ENCODE measurements around the gene PCDH12.
A peak's percentile ranks its signal among the peaks of the same experiment; 100 is the strongest.

The PCDH12 gene

DNA sequence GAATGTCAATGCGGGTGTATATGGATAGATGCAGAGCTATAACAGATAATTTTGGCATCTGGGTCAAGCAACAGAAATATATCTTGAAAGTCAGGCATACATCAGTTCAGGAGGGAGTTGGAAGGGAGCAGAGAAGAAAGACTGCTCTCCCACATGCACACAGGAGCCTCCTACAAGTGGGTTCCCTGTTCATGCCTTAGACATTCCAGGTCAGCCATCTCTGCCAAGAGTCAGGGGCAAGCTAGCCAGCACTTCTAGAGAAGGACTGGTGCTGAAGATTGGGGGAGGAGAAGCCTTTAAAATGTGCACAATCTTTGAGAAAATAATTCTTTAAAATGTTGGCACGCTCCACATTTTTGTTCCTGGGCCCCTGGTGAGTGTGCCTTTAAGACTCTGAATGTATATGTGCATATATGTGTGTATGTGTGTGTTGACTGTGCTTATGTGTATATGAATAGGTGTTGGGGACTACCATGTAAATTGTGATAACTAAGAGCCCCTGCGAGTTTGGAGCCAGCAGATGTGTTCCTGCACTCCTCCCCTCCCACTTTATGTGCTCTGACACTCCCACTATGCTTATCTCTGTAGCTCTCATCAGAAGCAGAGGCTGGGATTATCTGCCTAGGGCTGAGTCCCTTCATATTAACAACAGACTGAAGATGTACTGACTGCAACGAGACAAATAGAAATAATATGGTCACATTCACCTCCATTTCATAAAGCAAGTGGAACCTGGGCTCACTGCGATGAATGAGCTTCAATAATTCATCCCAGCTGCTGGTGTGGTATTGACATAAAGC lies 55.8 kb downstream of the PCDH12 start:
- no peaks in the 10 kb centered on the region for H3K36me3 ChIP-seq (ENCODE audit: insufficient read depth, low read length)
- H3K9me2 ChIP-seq (replicated peaks; ENCODE audit: low read depth, low read length) = no peaks in the 10 kb centered on the region
- no peak overlapping the region for H3K4me3 ChIP-seq (ENCODE audit: low read length, poor library complexity, severe bottlenecking)
- no peak overlapping the region for H2AFZ ChIP-seq (ENCODE audit: low read length)
- H3F3A ChIP-seq (ENCODE audit: low read depth) = no peaks in the 10 kb centered on the region
- H3K4me2 ChIP-seq (ENCODE audit: low read depth, low read length, poor library complexity, severe bottlenecking) = no peak overlapping the region
- H3K4me1 ChIP-seq (ENCODE audit: insufficient read depth, low read length, poor library complexity, severe bottlenecking) = no peaks in the 10 kb centered on the region
- TF ChIP-seq EZH2phosphoT487 (IDR thresholded peaks at IDR 0.05; ENCODE audit: borderline replicate concordance) = no peak
- TF ChIP-seq, protein P1, sequence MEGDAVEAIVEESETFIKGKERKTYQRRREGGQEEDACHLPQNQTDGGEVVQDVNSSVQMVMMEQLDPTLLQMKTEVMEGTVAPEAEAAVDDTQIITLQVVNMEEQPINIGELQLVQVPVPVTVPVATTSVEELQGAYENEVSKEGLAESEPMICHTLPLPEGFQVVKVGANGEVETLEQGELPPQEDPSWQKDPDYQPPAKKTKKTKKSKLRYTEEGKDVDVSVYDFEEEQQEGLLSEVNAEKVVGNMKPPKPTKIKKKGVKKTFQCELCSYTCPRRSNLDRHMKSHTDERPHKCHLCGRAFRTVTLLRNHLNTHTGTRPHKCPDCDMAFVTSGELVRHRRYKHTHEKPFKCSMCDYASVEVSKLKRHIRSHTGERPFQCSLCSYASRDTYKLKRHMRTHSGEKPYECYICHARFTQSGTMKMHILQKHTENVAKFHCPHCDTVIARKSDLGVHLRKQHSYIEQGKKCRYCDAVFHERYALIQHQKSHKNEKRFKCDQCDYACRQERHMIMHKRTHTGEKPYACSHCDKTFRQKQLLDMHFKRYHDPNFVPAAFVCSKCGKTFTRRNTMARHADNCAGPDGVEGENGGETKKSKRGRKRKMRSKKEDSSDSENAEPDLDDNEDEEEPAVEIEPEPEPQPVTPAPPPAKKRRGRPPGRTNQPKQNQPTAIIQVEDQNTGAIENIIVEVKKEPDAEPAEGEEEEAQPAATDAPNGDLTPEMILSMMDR (conservative IDR thresholded peaks at IDR 0.05; ENCODE audit: low read length) = no peak
- no peaks in the 10 kb centered on the region for H3K9me3 ChIP-seq (ENCODE audit: insufficient read depth, low read depth, low read length)
- no peaks in the 10 kb centered on the region for H3K27me3 ChIP-seq (ENCODE audit: insufficient read depth, low read length, poor library complexity, severe bottlenecking)
- no peaks in the 10 kb centered on the region for H3K79me2 ChIP-seq (ENCODE audit: insufficient read depth, low read length)
- no peaks in the 10 kb centered on the region for H4K20me1 ChIP-seq (ENCODE audit: insufficient read depth, low read length, poor library complexity, severe bottlenecking)
- no peak overlapping the region for H3K9ac ChIP-seq (ENCODE audit: low read depth, low read length, poor library complexity, severe bottlenecking)

DNA sequence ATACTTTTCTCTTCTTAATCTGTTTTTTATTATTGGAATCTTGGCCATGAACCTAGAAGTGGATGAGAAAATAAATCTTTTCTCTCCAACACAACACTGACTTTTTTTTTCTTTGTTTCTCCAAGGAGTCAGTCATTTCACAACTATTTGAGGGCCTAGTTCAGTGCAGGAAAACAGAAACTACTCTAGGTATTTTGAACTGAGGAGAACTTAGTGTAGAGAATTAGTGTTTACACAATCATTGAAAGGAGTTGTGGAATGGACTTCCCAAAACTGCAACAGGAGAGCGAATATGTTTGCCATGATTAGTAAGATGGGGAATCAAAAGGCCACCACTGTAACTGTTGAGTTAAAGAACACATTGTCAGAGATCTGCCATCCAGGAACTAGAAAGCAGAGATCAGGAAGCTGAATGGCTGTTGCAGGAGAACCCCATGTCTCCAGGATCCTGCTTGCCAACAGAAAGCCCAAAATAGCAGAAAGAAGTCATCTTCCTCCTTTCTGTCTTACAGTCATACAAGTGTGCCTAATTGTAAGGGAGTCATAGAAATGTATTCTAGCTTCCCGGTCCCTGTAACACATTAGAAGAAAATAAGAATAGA lies 59.5 kb downstream of the PCDH12 start:
- Histone ChIP-seq H3K9ac (ENCODE audit: low read depth, low read length, poor library complexity, severe bottlenecking) (no peak overlapping the region), H3K79me2 (ENCODE audit: insufficient read depth, low read length) (no peaks in the 10 kb centered on the region), H4K20me1 (ENCODE audit: insufficient read depth, low read length, poor library complexity, severe bottlenecking) (no peaks in the 10 kb centered on the region), H2AFZ (ENCODE audit: low read length) (peak overlapping the region; percentile 32; the same call in 1 of the 2 replicates), H3K4me2 (ENCODE audit: low read depth, low read length, poor library complexity, severe bottlenecking) (no peak overlapping the region), H3K4me1 (ENCODE audit: insufficient read depth, low read length, poor library complexity, severe bottlenecking) (no peaks in the 10 kb centered on the region), H3K36me3 (ENCODE audit: insufficient read depth, low read length) (no peaks in the 10 kb centered on the region), H3K27me3 (ENCODE audit: insufficient read depth, low read length, poor library complexity, severe bottlenecking) (no peaks in the 10 kb centered on the region), H3K4me3 (ENCODE audit: low read length, poor library complexity, severe bottlenecking) (no peak overlapping the region), H3K9me3 (ENCODE audit: insufficient read depth, low read depth, low read length) (no peaks in the 10 kb centered on the region), H3F3A (ENCODE audit: low read depth) (no peaks in the 10 kb centered on the region), H3K9me2 (replicated peaks; ENCODE audit: low read depth, low read length) (no peaks in the 10 kb centered on the region)
- TF ChIP-seq, protein P1 (conservative IDR thresholded peaks at IDR 0.05; ENCODE audit: low read length) = no peak
- TF ChIP-seq EZH2phosphoT487 (IDR thresholded peaks at IDR 0.05; ENCODE audit: borderline replicate concordance) = no peak

DNA sequence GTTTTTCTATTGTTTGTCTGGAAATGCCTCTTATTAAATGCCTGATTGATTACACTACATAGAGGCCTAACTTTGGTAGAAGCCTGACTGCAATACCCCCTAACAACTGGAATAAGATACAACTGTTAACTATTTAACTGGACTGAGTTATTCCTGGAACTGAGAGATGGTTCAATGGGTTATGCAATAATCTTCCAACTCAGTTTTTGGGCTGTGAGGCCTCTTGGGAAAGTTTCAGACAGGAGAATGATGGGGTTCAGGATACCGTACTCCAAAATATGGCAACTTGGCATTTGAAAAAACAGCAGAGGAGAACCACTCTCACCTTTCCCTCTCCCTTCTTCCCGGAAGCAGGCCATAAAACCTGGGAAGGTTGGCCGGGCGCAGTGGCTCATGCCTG lies 60.6 kb downstream of the PCDH12 start:
- no peak overlapping the region for H3K4me2 ChIP-seq (ENCODE audit: low read depth, low read length, poor library complexity, severe bottlenecking)
- no peaks in the 10 kb centered on the region for H4K20me1 ChIP-seq (ENCODE audit: insufficient read depth, low read length, poor library complexity, severe bottlenecking)
- no peak for TF ChIP-seq EZH2phosphoT487 (IDR thresholded peaks at IDR 0.05; ENCODE audit: borderline replicate concordance)
- TF ChIP-seq, protein P1 (conservative IDR thresholded peaks at IDR 0.05; ENCODE audit: low read length) = no peak
- no peak overlapping the region for H3K4me3 ChIP-seq (ENCODE audit: low read length, poor library complexity, severe bottlenecking)
- H3K9me3 ChIP-seq (ENCODE audit: insufficient read depth, low read depth, low read length) = no peaks in the 10 kb centered on the region
- H3K79me2 ChIP-seq (ENCODE audit: insufficient read depth, low read length) = no peaks in the 10 kb centered on the region
- H2AFZ ChIP-seq (ENCODE audit: low read length) = no peak overlapping the region
- no peaks in the 10 kb centered on the region for H3K4me1 ChIP-seq (ENCODE audit: insufficient read depth, low read length, poor library complexity, severe bottlenecking)
- no peaks in the 10 kb centered on the region for H3K36me3 ChIP-seq (ENCODE audit: insufficient read depth, low read length)
- no peaks in the 10 kb centered on the region for H3K27me3 ChIP-seq (ENCODE audit: insufficient read depth, low read length, poor library complexity, severe bottlenecking)
- no peak overlapping the region for H3K9ac ChIP-seq (ENCODE audit: low read depth, low read length, poor library complexity, severe bottlenecking)
- H3F3A ChIP-seq (ENCODE audit: low read depth) = no peaks in the 10 kb centered on the region
- no peaks in the 10 kb centered on the region for H3K9me2 ChIP-seq (replicated peaks; ENCODE audit: low read depth, low read length)

All from Loucy (cell line).